Measurements from ENCODE around the gene PBX1.

The PBX1 gene

GRCh38 chr1:164864161-164864560 is 305.2 kb downstream of the PBX1 start:
- 96% methylated on average over 3 of the region's 3 CpGs for WGBS
- Histone ChIP-seq H3K27me3 (ENCODE audit: insufficient read depth, low read length) (peaks cover 11% of the 10 kb centered on the region; the same call in 1 of the 2 replicates), H3K36me3 (ENCODE audit: insufficient read depth, low read length) (no peaks in the 10 kb centered on the region), H3K9me3 (ENCODE audit: insufficient read depth, low read depth, low read length) (no peaks in the 10 kb centered on the region), H3K4me3 (ENCODE audit: low read length) (no peak overlapping the region), H3K4me1 (ENCODE audit: insufficient read depth, low read length) (no peaks in the 10 kb centered on the region), H3K27ac (ENCODE audit: low read depth, low read length) (no peak overlapping the region), H3K9ac (ENCODE audit: low read depth, low read length) (no peak overlapping the region)

GRCh38 chr1:164865385-164865784 is 306.4 kb downstream of the PBX1 start:
- no peaks in the 10 kb centered on the region for H3K36me3 ChIP-seq (ENCODE audit: insufficient read depth, low read length)
- WGBS: 92% methylated on average over 4 of the region's 4 CpGs
- no peak overlapping the region for H3K9ac ChIP-seq (ENCODE audit: low read depth, low read length)
- H3K9me3 ChIP-seq (ENCODE audit: insufficient read depth, low read depth, low read length): no peaks in the 10 kb centered on the region
- peaks cover 11% of the 10 kb centered on the region; the same call in 1 of the 2 replicates for H3K27me3 ChIP-seq (ENCODE audit: insufficient read depth, low read length)
- no peaks in the 10 kb centered on the region for H3K4me1 ChIP-seq (ENCODE audit: insufficient read depth, low read length)
- no peak overlapping the region for H3K4me3 ChIP-seq (ENCODE audit: low read length)
- H3K27ac ChIP-seq (ENCODE audit: low read depth, low read length): no peak overlapping the region

GRCh38 chr1:164867590-164867989 is 308.6 kb downstream of the PBX1 start:
- Histone ChIP-seq H3K9ac (ENCODE audit: low read depth, low read length) (no peak overlapping the region), H3K27me3 (ENCODE audit: insufficient read depth, low read length) (peaks cover 6% of the 10 kb centered on the region; the same call in 1 of the 2 replicates), H3K4me1 (ENCODE audit: insufficient read depth, low read length) (no peaks in the 10 kb centered on the region), H3K4me3 (ENCODE audit: low read length) (no peak overlapping the region), H3K36me3 (ENCODE audit: insufficient read depth, low read length) (no peaks in the 10 kb centered on the region), H3K27ac (ENCODE audit: low read depth, low read length) (no peak overlapping the region), H3K9me3 (ENCODE audit: insufficient read depth, low read depth, low read length) (no peaks in the 10 kb centered on the region)
- 92% methylated on average over 8 of the region's 8 CpGs for WGBS

GRCh38 chr1:164868990-164869389 is 310.0 kb downstream of the PBX1 start:
- H3K36me3 ChIP-seq (ENCODE audit: insufficient read depth, low read length): no peaks in the 10 kb centered on the region
- 93% methylated on average over 4 of the region's 4 CpGs for WGBS
- H3K9me3 ChIP-seq (ENCODE audit: insufficient read depth, low read depth, low read length): no peaks in the 10 kb centered on the region
- H3K9ac ChIP-seq (ENCODE audit: low read depth, low read length): no peak overlapping the region
- H3K4me3 ChIP-seq (ENCODE audit: low read length): no peak overlapping the region
- H3K27me3 ChIP-seq (ENCODE audit: insufficient read depth, low read length): 0 out of 2 replicates have a peak, but pooled peaks cover 2% of the 10 kb centered on the region
- no peaks in the 10 kb centered on the region for H3K4me1 ChIP-seq (ENCODE audit: insufficient read depth, low read length)
- H3K27ac ChIP-seq (ENCODE audit: low read depth, low read length): no peak overlapping the region

- no peaks in the 10 kb centered on the region for H3K27me3 ChIP-seq (ENCODE audit: insufficient read depth, low read length)
- H3K9ac ChIP-seq (ENCODE audit: low read depth, low read length): no peak overlapping the region
- H3K36me3 ChIP-seq (ENCODE audit: insufficient read depth, low read length): no peaks in the 10 kb centered on the region
- no peaks in the 10 kb centered on the region for H3K4me1 ChIP-seq (ENCODE audit: insufficient read depth, low read length)
- H3K9me3 ChIP-seq (ENCODE audit: insufficient read depth, low read depth, low read length): no peaks in the 10 kb centered on the region
- WGBS: 93% methylated on average over 3 of the region's 3 CpGs
- no peak overlapping the region for H3K27ac ChIP-seq (ENCODE audit: low read depth, low read length)
- H3K4me3 ChIP-seq (ENCODE audit: low read length): no peak overlapping the region
Observed at GRCh38 chr1:164875518-164875917, 316.5 kb downstream of the PBX1 start.

GRCh38 chr1:164876398-164877116 is 317.6 kb downstream of the PBX1 start:
- Histone ChIP-seq H3K9ac (ENCODE audit: low read depth, low read length) (no peak overlapping the region), H3K27me3 (ENCODE audit: insufficient read depth, low read length) (no peaks in the 10 kb centered on the region), H3K4me1 (ENCODE audit: insufficient read depth, low read length) (no peaks in the 10 kb centered on the region), H3K27ac (ENCODE audit: low read depth, low read length) (no peak overlapping the region), H3K36me3 (ENCODE audit: insufficient read depth, low read length) (no peaks in the 10 kb centered on the region), H3K4me3 (ENCODE audit: low read length) (no peak overlapping the region), H3K9me3 (ENCODE audit: insufficient read depth, low read depth, low read length) (no peaks in the 10 kb centered on the region)
- 87% methylated on average over 11 of the region's 12 CpGs for WGBS

- Histone ChIP-seq H3K36me3 (ENCODE audit: insufficient read depth, low read length) (no peaks in the 10 kb centered on the region), H3K27me3 (ENCODE audit: insufficient read depth, low read length) (no peaks in the 10 kb centered on the region), H3K4me3 (ENCODE audit: low read length) (no peak overlapping the region), H3K27ac (ENCODE audit: low read depth, low read length) (no peak overlapping the region), H3K9ac (ENCODE audit: low read depth, low read length) (no peak overlapping the region), H3K4me1 (ENCODE audit: insufficient read depth, low read length) (no peaks in the 10 kb centered on the region), H3K9me3 (ENCODE audit: insufficient read depth, low read depth, low read length) (no peaks in the 10 kb centered on the region)
- WGBS: 96% methylated on average over 3 of the region's 3 CpGs
Observed at GRCh38 chr1:164880199-164880598, 321.2 kb downstream of the PBX1 start.

GRCh38 chr1:164880644-164881043 is 321.7 kb downstream of the PBX1 start:
- no peak overlapping the region for H3K4me3 ChIP-seq (ENCODE audit: low read length)
- no peak overlapping the region for H3K9ac ChIP-seq (ENCODE audit: low read depth, low read length)
- no peaks in the 10 kb centered on the region for H3K9me3 ChIP-seq (ENCODE audit: insufficient read depth, low read depth, low read length)
- H3K4me1 ChIP-seq (ENCODE audit: insufficient read depth, low read length): no peaks in the 10 kb centered on the region
- no peak overlapping the region for H3K27ac ChIP-seq (ENCODE audit: low read depth, low read length)
- WGBS: 99% methylated on average over 2 of the region's 2 CpGs
- no peaks in the 10 kb centered on the region for H3K36me3 ChIP-seq (ENCODE audit: insufficient read depth, low read length)
- no peaks in the 10 kb centered on the region for H3K27me3 ChIP-seq (ENCODE audit: insufficient read depth, low read length)

GRCh38 chr1:164885311-164885710 is 326.3 kb downstream of the PBX1 start:
- WGBS: 94% methylated on average over 4 of the region's 4 CpGs
- Histone ChIP-seq H3K4me3 (ENCODE audit: low read length) (no peak overlapping the region), H3K36me3 (ENCODE audit: insufficient read depth, low read length) (no peaks in the 10 kb centered on the region), H3K27ac (ENCODE audit: low read depth, low read length) (no peak overlapping the region), H3K4me1 (ENCODE audit: insufficient read depth, low read length) (no peaks in the 10 kb centered on the region), H3K27me3 (ENCODE audit: insufficient read depth, low read length) (no peaks in the 10 kb centered on the region), H3K9ac (ENCODE audit: low read depth, low read length) (no peak overlapping the region), H3K9me3 (ENCODE audit: insufficient read depth, low read depth, low read length) (no peaks in the 10 kb centered on the region)

GRCh38 chr1:164886101-164886500 is 327.1 kb downstream of the PBX1 start:
- no peaks in the 10 kb centered on the region for H3K27me3 ChIP-seq (ENCODE audit: insufficient read depth, low read length)
- no peak overlapping the region for H3K4me3 ChIP-seq (ENCODE audit: low read length)
- H3K27ac ChIP-seq (ENCODE audit: low read depth, low read length): no peak overlapping the region
- no peaks in the 10 kb centered on the region for H3K36me3 ChIP-seq (ENCODE audit: insufficient read depth, low read length)
- H3K4me1 ChIP-seq (ENCODE audit: insufficient read depth, low read length): no peaks in the 10 kb centered on the region
- WGBS: 89% methylated on average over 1 of the region's 1 CpG
- H3K9me3 ChIP-seq (ENCODE audit: insufficient read depth, low read depth, low read length): no peaks in the 10 kb centered on the region
- no peak overlapping the region for H3K9ac ChIP-seq (ENCODE audit: low read depth, low read length)

- Histone ChIP-seq H3K27ac (ENCODE audit: low read depth, low read length) (no peak overlapping the region), H3K9me3 (ENCODE audit: insufficient read depth, low read depth, low read length) (no peaks in the 10 kb centered on the region), H3K27me3 (ENCODE audit: insufficient read depth, low read length) (no peaks in the 10 kb centered on the region), H3K4me1 (ENCODE audit: insufficient read depth, low read length) (no peaks in the 10 kb centered on the region), H3K4me3 (ENCODE audit: low read length) (no peak overlapping the region), H3K9ac (ENCODE audit: low read depth, low read length) (no peak overlapping the region), H3K36me3 (ENCODE audit: insufficient read depth, low read length) (no peaks in the 10 kb centered on the region)
Observed at GRCh38 chr1:164891615-164892014, 332.6 kb downstream of the PBX1 start.
